Bone marrow (tissue), 2 donors: Measurements from ENCODE around the gene PRAMEF20.

Experiments
- DNase-seq, 2 donors: peaks; one replicate each; lab custom pipeline; 2025; lab: John Stamatoyannopoulos, UW

Gene PRAMEF20

GRCh38 chr1:13462682-13463081, 52.4 kb downstream of the PRAMEF20 start:
- DNase-seq: no peak

- no peak for DNase-seq
Observed at GRCh38 chr1:13465515-13465914, 55.3 kb downstream of the PRAMEF20 start.

GRCh38 chr1:13469343-13469742, 59.1 kb downstream of the PRAMEF20 start:
- DNase-seq: no peak
